Measurements from ENCODE around the gene EHMT1.

The EHMT1 gene

GRCh38 chr9:137671196-137671538 is 52.4 kb downstream of the EHMT1 start:
- TF ChIP-seq EZH2phosphoT487 (conservative IDR thresholded peaks at IDR 0.05; ENCODE audit: low read length) (no peak), CTCF (IDR thresholded peaks at IDR 0.05; ENCODE audit: insufficient read depth, low read length, poor library complexity, severe bottlenecking) (no peak)
- H3K9me3 ChIP-seq (ENCODE audit: insufficient read depth, low read length), result no peaks in the 10 kb centered on the region
- peaks cover 21% of the 10 kb centered on the region for H3F3A ChIP-seq (ENCODE audit: insufficient read depth)
- H3K4me3 ChIP-seq (ENCODE audit: insufficient read depth, low read length, poor library complexity, severe bottlenecking), result no peak overlapping the region
- no peak overlapping the region for H2AFZ ChIP-seq (ENCODE audit: low read depth, low read length, severe bottlenecking)
- H3K79me2 ChIP-seq (ENCODE audit: insufficient read depth, low read length), result peaks cover 38% of the 10 kb centered on the region
- H3K9ac ChIP-seq (ENCODE audit: low read length), result no peak overlapping the region
- H3K27me3 ChIP-seq (ENCODE audit: low read length), result no peaks in the 10 kb centered on the region
- H3K27ac ChIP-seq (ENCODE audit: low read depth, low read length), result no peak overlapping the region
- no peaks in the 10 kb centered on the region for H3K36me3 ChIP-seq (ENCODE audit: low read length)
- H4K20me1 ChIP-seq (ENCODE audit: low read depth, low read length), result peaks cover 9% of the 10 kb centered on the region; the same call in 1 of the 2 replicates
- no peak overlapping the region for H3K4me2 ChIP-seq (ENCODE audit: low read depth, low read length, poor library complexity, severe bottlenecking)
- H3K9me2 ChIP-seq (replicated peaks; ENCODE audit: insufficient read depth, low read length), result no peaks in the 10 kb centered on the region

- no peak overlapping the region for H2AFZ ChIP-seq (ENCODE audit: low read depth, low read length, severe bottlenecking)
- H3K27me3 ChIP-seq (ENCODE audit: low read length), result no peaks in the 10 kb centered on the region
- peak overlapping the region; percentile 41 for H3K4me2 ChIP-seq (ENCODE audit: low read depth, low read length, poor library complexity, severe bottlenecking)
- TF ChIP-seq EZH2phosphoT487 (conservative IDR thresholded peaks at IDR 0.05; ENCODE audit: low read length), result no peak
- no peak for TF ChIP-seq CTCF (IDR thresholded peaks at IDR 0.05; ENCODE audit: insufficient read depth, low read length, poor library complexity, severe bottlenecking)
- H3K9ac ChIP-seq (ENCODE audit: low read length), result no peak overlapping the region
- no peak overlapping the region for H3K4me3 ChIP-seq (ENCODE audit: insufficient read depth, low read length, poor library complexity, severe bottlenecking)
- H4K20me1 ChIP-seq (ENCODE audit: low read depth, low read length), result peaks cover 4% of the 10 kb centered on the region; the same call in 1 of the 2 replicates
- peaks cover 43% of the 10 kb centered on the region for H3K79me2 ChIP-seq (ENCODE audit: insufficient read depth, low read length)
- no peaks in the 10 kb centered on the region for H3K36me3 ChIP-seq (ENCODE audit: low read length)
- H3K27ac ChIP-seq (ENCODE audit: low read depth, low read length), result peak overlapping the region; percentile 78
- H3K9me2 ChIP-seq (replicated peaks; ENCODE audit: insufficient read depth, low read length), result no peaks in the 10 kb centered on the region
- H3K9me3 ChIP-seq (ENCODE audit: insufficient read depth, low read length), result no peaks in the 10 kb centered on the region
- peaks cover 21% of the 10 kb centered on the region for H3F3A ChIP-seq (ENCODE audit: insufficient read depth)
Measured at GRCh38 chr9:137671721-137672120, 52.9 kb downstream of the EHMT1 start.

- no peak overlapping the region for H3K4me3 ChIP-seq (ENCODE audit: insufficient read depth, low read length, poor library complexity, severe bottlenecking)
- no peak overlapping the region for H2AFZ ChIP-seq (ENCODE audit: low read depth, low read length, severe bottlenecking)
- H3K9me2 ChIP-seq (replicated peaks; ENCODE audit: insufficient read depth, low read length), result no peaks in the 10 kb centered on the region
- H3K27me3 ChIP-seq (ENCODE audit: low read length), result no peaks in the 10 kb centered on the region
- H3K4me2 ChIP-seq (ENCODE audit: low read depth, low read length, poor library complexity, severe bottlenecking), result peak overlapping the region; percentile 41
- no peaks in the 10 kb centered on the region for H3K36me3 ChIP-seq (ENCODE audit: low read length)
- peaks cover 44% of the 10 kb centered on the region for H3K79me2 ChIP-seq (ENCODE audit: insufficient read depth, low read length)
- peak overlapping the region; percentile 78 for H3K27ac ChIP-seq (ENCODE audit: low read depth, low read length)
- no peaks in the 10 kb centered on the region for H3K9me3 ChIP-seq (ENCODE audit: insufficient read depth, low read length)
- peaks cover 11% of the 10 kb centered on the region for H3F3A ChIP-seq (ENCODE audit: insufficient read depth)
- TF ChIP-seq CTCF (IDR thresholded peaks at IDR 0.05; ENCODE audit: insufficient read depth, low read length, poor library complexity, severe bottlenecking) (peak; percentile 79), EZH2phosphoT487 (conservative IDR thresholded peaks at IDR 0.05; ENCODE audit: low read length) (no peak)
- H3K9ac ChIP-seq (ENCODE audit: low read length), result peak overlapping the region; percentile 31; the same call in 1 of the 2 replicates
- H4K20me1 ChIP-seq (ENCODE audit: low read depth, low read length), result peaks cover 4% of the 10 kb centered on the region; the same call in 1 of the 2 replicates
Measured at GRCh38 chr9:137672907-137673791, 54.3 kb downstream of the EHMT1 start.

All from SU-DHL-6 (cell line).